GM10266 (cell line): Measurements from ENCODE around the gene SUGCT.

Source experiments
- DNase-seq: peaks from one replicate; pipeline ENCODE4 v3.0.0; 2012; ENCODE audit errors: extremely low spot score
- CTCF ChIP-seq: IDR thresholded peaks from 2 replicates; pipeline ENCODE4 v1.5.1; 2012; ENCODE audit warnings: mild to moderate bottlenecking, low read depth; ENCODE audit not compliant: control insufficient read depth, insufficient read depth; ENCODE audit errors: missing control alignments

The SUGCT gene

GRCh38 chr7:40566879-40567278 lies 432.1 kb downstream of the SUGCT start:
- TF ChIP-seq CTCF: no peak
- no peak for DNase-seq

DNA sequence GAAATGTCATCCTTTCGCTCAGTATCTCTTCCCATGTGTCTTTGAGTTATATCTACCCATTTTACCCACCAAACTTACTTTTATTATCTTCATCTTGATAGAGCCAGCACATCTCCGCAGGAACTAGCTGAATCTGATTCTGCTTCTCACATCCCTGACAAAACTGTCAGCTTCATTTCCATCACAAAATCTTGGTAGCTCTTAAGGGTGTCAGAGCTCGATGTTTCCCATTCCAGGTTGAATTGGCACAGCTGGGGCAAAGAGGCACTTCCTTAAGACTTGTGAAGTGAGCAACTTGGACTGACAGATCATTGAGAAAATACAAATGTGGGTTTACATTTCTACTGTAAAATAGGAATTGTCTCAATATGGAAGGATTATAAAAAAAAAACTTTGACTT lies 434.5 kb downstream of the SUGCT start:
- no peak for DNase-seq
- no peak for TF ChIP-seq CTCF

GRCh38 chr7:40570223-40570622 lies 435.4 kb downstream of the SUGCT start:
- no peak for DNase-seq
- TF ChIP-seq CTCF: no peak

DNA sequence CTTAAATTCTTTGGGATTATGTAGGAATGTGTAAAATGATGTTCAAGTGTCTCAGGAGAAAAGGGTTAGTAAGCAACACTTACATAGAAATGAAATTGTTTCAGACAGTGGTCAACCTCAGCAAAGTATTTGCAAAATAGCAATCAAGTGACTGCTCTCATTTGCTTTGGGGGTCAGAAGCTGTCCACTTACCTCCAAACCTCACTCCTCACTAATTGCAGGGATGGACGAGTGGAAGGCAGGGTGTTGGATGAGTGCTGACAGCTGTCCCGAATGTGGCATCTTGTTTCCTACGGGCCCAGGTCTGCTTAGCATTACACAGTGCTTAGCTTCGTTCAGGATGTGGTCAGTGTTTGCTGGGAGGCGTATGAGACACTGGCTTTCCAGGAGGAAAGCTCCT lies 437.0 kb downstream of the SUGCT start:
- DNase-seq: no peak

DNA sequence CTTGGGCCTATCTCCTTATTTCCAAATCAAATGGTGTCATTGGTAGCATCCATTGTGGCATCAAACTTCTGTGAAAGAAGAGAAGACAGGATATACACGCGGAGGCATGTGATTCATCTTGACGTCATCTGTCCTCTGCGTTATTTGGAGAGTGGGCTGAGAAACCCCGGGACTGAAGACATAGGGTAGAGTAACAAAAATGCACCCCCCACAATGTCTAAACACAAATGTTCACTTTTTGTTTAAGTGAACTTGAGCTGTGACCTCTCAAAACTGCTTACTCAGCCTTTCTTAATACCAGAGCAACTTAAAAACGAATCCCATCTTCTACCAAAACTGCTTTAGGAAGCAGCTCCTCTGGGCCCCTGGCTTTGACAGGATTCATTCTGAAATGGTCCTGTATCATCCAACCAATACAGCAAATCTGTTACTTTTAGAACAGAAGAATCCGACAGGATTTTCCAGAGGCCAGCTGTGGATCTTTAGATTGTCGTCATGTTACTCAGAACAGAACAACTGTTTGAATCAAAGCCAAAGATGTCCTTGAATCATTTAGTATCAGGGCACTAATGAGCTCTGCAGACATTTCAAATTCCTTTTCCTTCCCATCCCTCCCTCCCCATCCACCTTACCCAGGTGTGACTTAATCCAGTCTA lies 438.1 kb downstream of the SUGCT start:
- TF ChIP-seq CTCF: no peak
- no peak for DNase-seq

More for the DNA sequence above, 437.0 kb downstream of the SUGCT start:
- no peak for TF ChIP-seq CTCF

- no peak for TF ChIP-seq CTCF
- no peak for DNase-seq
Observed at GRCh38 chr7:40579401-40579800, 444.6 kb downstream of the SUGCT start.

GRCh38 chr7:40580776-40581175 lies 446.0 kb downstream of the SUGCT start:
- TF ChIP-seq CTCF: no peak

More at GRCh38 chr7:40580776-40581175, 446.0 kb downstream of the SUGCT start:
- DNase-seq: no peak
